H9 (cell line): ENCODE results near the gene PRDM13. TPM values are rescaled to one million over a fixed set of nuclear protein-coding genes. Genes with fewer than 3 reads are reported as not detected.

ENCODE experiments used
- DNase-seq: peaks from one replicate; pipeline ENCODE4 v3.0.0-alpha.2; 2017
- H2AFZ ChIP-seq: one replicate; pipeline ENCODE4 v1.6.1; 2013; ENCODE audit warnings: mild to moderate bottlenecking, low read length, control low read depth, moderate library complexity
- H2AK5ac ChIP-seq: 2 replicates; pipeline ENCODE4 v1.6.1; 2013; ENCODE audit warnings: low read length, control low read depth, mixed read lengths; ENCODE audit not compliant: insufficient read length
- H2BK120ac ChIP-seq: one replicate; pipeline ENCODE4 v1.6.1; 2013; ENCODE audit warnings: low read depth, mild to moderate bottlenecking, low read length, control low read depth, inconsistent platforms; ENCODE audit not compliant: poor library complexity, severe bottlenecking
- H2BK12ac ChIP-seq: 2 replicates; pipeline ENCODE4 v1.6.1; 2013; ENCODE audit warnings: low read length, control low read depth, mixed read lengths, low read depth; ENCODE audit not compliant: insufficient read length
- H2BK15ac ChIP-seq: 2 replicates; pipeline ENCODE4 v1.6.1; 2013; ENCODE audit warnings: low read depth, low read length, control low read depth
- H2BK20ac ChIP-seq: one replicate; pipeline ENCODE4 v1.6.1; 2013; ENCODE audit warnings: low read depth, mild to moderate bottlenecking, low read length, control low read depth, inconsistent platforms; ENCODE audit not compliant: poor library complexity, severe bottlenecking
- H2BK5ac ChIP-seq: 2 replicates; pipeline ENCODE4 v1.6.1; 2013; ENCODE audit warnings: low read length, control low read depth, mixed read lengths; ENCODE audit not compliant: insufficient read length
- H3K14ac ChIP-seq: 2 replicates; pipeline ENCODE4 v1.6.1; 2013; ENCODE audit warnings: low read length, control low read depth; ENCODE audit not compliant: insufficient read depth
- H3K18ac ChIP-seq: 2 replicates; pipeline ENCODE4 v1.6.1; 2013; ENCODE audit warnings: low read depth, mild to moderate bottlenecking, mixed read lengths, low read length, control low read depth; ENCODE audit not compliant: insufficient read length
- H3K23ac ChIP-seq: 2 replicates; pipeline ENCODE4 v1.6.1; 2013; ENCODE audit warnings: low read length, control low read depth, mixed read lengths, low read depth; ENCODE audit not compliant: insufficient read length
- H3K23me2 ChIP-seq: 2 replicates; pipeline ENCODE4 v1.6.1; 2013; ENCODE audit warnings: low read depth, mild to moderate bottlenecking, mixed read lengths, low read length, control low read depth; ENCODE audit not compliant: insufficient read length, poor library complexity, severe bottlenecking
- H3K27ac ChIP-seq: 2 replicates; pipeline ENCODE4 v1.5.1; 2013; ENCODE audit warnings: low read length, control low read depth, mixed read lengths, low read depth; ENCODE audit not compliant: insufficient read length
- H3K27me3 ChIP-seq: 2 replicates; pipeline ENCODE4 v1.6.1; 2013; ENCODE audit warnings: low read length, control low read depth, inconsistent platforms; ENCODE audit not compliant: insufficient read depth
- H3K4ac ChIP-seq: 2 replicates; pipeline ENCODE4 v1.6.1; 2013; ENCODE audit warnings: low read depth, mild to moderate bottlenecking, control low read depth, inconsistent platforms, low read length, moderate library complexity
- H3K4me1 ChIP-seq: 2 replicates; pipeline ENCODE4 v1.6.1; 2013; ENCODE audit warnings: low read length, control low read depth, inconsistent platforms; ENCODE audit not compliant: insufficient read depth
- H3K4me2 ChIP-seq: 2 replicates; pipeline ENCODE4 v1.6.1; 2013; ENCODE audit warnings: low read length, control low read depth, mixed read lengths; ENCODE audit not compliant: insufficient read length, insufficient read depth
- H3K56ac ChIP-seq: 2 replicates; pipeline ENCODE4 v1.6.1; 2013; ENCODE audit warnings: low read depth, mild to moderate bottlenecking, mixed read lengths, low read length, control low read depth; ENCODE audit not compliant: insufficient read length
- H3K79me1 ChIP-seq: 2 replicates; pipeline ENCODE4 v1.6.1; 2013; ENCODE audit warnings: low read depth, mild to moderate bottlenecking, moderate library complexity, low read length, control low read depth, inconsistent platforms; ENCODE audit not compliant: insufficient read depth, poor library complexity, severe bottlenecking
- H3K79me2 ChIP-seq: 2 replicates; pipeline ENCODE4 v1.6.1; 2013; ENCODE audit warnings: low read length, control low read depth, inconsistent platforms; ENCODE audit not compliant: insufficient read depth
- H3K9ac ChIP-seq: 2 replicates; pipeline ENCODE4 v1.6.1; 2013; ENCODE audit warnings: low read length, control low read depth, mixed read lengths; ENCODE audit not compliant: insufficient read length; ENCODE audit errors: extremely low read depth
- H3K9me3 ChIP-seq: one replicate; pipeline ENCODE4 v1.6.1; 2013; ENCODE audit warnings: low read depth, low read length, inconsistent platforms; ENCODE audit not compliant: control insufficient read depth
- H3T11ph ChIP-seq: one replicate; pipeline ENCODE4 v1.6.1; 2013; ENCODE audit warnings: mild to moderate bottlenecking, low read length, control low read depth, inconsistent platforms
- H4K20me1 ChIP-seq: one replicate; pipeline ENCODE4 v1.6.1; 2013; ENCODE audit not compliant: control insufficient read depth, insufficient read length, insufficient read depth
- H4K5ac ChIP-seq: 2 replicates; pipeline ENCODE4 v1.6.1; 2013; ENCODE audit warnings: low read depth, mild to moderate bottlenecking, mixed read lengths, low read length, control low read depth; ENCODE audit not compliant: insufficient read length
- H4K8ac ChIP-seq: replicated peaks from 2 replicates; pipeline ENCODE4 v1.6.1; 2013; ENCODE audit warnings: low read length, control low read depth, mixed read lengths, low read depth; ENCODE audit not compliant: insufficient read length
- H4K91ac ChIP-seq: 2 replicates; pipeline ENCODE4 v1.6.1; 2013; ENCODE audit warnings: low read depth, mild to moderate bottlenecking, moderate library complexity, mixed read lengths, low read length, control low read depth; ENCODE audit not compliant: insufficient read length
- H3K27ac Mint-ChIP-seq, 3 experiments: 2 replicates in 2 of 3; 3 replicates in 1 of 3; pipeline ENCODE4 v1.8.0; 2020 to 2021; ENCODE audit warnings: mixed read lengths in 3 of 3, mild to moderate bottlenecking in 1 of 3, moderate library complexity in 1 of 3
- H3K27me3 Mint-ChIP-seq: 2 replicates; pipeline ENCODE4 v1.8.0; 2021; ENCODE audit warnings: low read depth, mild to moderate bottlenecking, moderate library complexity, mixed read lengths
- H3K36me3 Mint-ChIP-seq, 3 experiments: 2 replicates in 2 of 3; 3 replicates in 1 of 3; pipeline ENCODE4 v1.8.0; 2020 to 2021; ENCODE audit warnings: low read depth in 3 of 3, mixed read lengths in 3 of 3; ENCODE audit not compliant: insufficient read depth in 1 of 3
- H3K4me1 Mint-ChIP-seq, 2 experiments: 2 replicates each; pipeline ENCODE4 v1.8.0; 2020; ENCODE audit warnings: mixed read lengths in 2 of 2
- H3K4me3 Mint-ChIP-seq, 2 experiments: 2 replicates in 1 of 2; 3 replicates in 1 of 2; pipeline ENCODE4 v1.8.0; 2020 to 2021; ENCODE audit warnings: mild to moderate bottlenecking in 2 of 2, mixed read lengths in 2 of 2, moderate library complexity in 1 of 2
- H3K9me3 Mint-ChIP-seq, 2 experiments: 2 replicates in 1 of 2; 3 replicates in 1 of 2; pipeline ENCODE4 v1.8.0; 2020; ENCODE audit warnings: mild to moderate bottlenecking in 2 of 2, mixed read lengths in 2 of 2, moderate library complexity in 1 of 2
- CTCF ChIP-seq: fragments of 200-600 bp; sonication (generic); conservative IDR thresholded peaks from 3 replicates; pipeline ENCODE4 v1.8.0; 2021; ENCODE audit warnings: antibody characterized with exemption, mild to moderate bottlenecking
- WGBS: extraction: QIAGEN DNeasy Blood & Tissue Kit; methylation state at CpG from one replicate; pipeline ENCODE4 v1.1.7; 2013; ENCODE audit warnings: missing lambda C conversion rate, low lambda C conversion rate, mixed read lengths; ENCODE audit not compliant: insufficient read length; ENCODE audit errors: extremely low coverage; 5-methylcytosine and 5-hydroxymethylcytosine counted together
- total RNA-seq: library from RNA; stranded (reverse); gene quantifications from 2 replicates; pipeline ENCODE4 v1.2.1, GENCODE V29; 2021

Gene PRDM13
- total RNA-seq, 1 experiment from 2014 or later: not detected

- DNase-seq: peak; percentile 54
- Mint-ChIP-seq H3K36me3 (no peaks in the 10 kb centered on the region), H3K4me1 (peaks cover 27 to 45% of the 10 kb centered on the region in 2 experiments), H3K27ac (no peak overlapping the region), H3K27me3 (peaks cover 100% of the 10 kb centered on the region), H3K9me3 (peaks cover 0 to 3% of the 10 kb centered on the region in 2 experiments; a peak in 1 of 5 replicates), H3K4me3 (peak overlapping the region in 1 of 2 experiments; percentile 69; a peak in 2 of 5 replicates)
- H3K56ac ChIP-seq: no peak overlapping the region
- H3K4me1 ChIP-seq: no peaks in the 10 kb centered on the region
- peak overlapping the region; percentile 46 for H3K4me2 ChIP-seq
- no peak overlapping the region for H3K4ac ChIP-seq
- no peaks in the 10 kb centered on the region for H4K20me1 ChIP-seq
- no peak overlapping the region for H2BK15ac ChIP-seq
- H3K79me2 ChIP-seq: no peaks in the 10 kb centered on the region
- no peak overlapping the region for H4K91ac ChIP-seq
- H2BK20ac ChIP-seq: no peak overlapping the region
- no peak overlapping the region for H2BK120ac ChIP-seq
- H2AK5ac ChIP-seq: no peak overlapping the region
- no peak for TF ChIP-seq CTCF
- no peaks in the 10 kb centered on the region for H3K23me2 ChIP-seq
- H2BK12ac ChIP-seq: no peak overlapping the region
- H3T11ph ChIP-seq: no peak overlapping the region
- no peak overlapping the region for H3K27ac ChIP-seq
- no CpG with 5 or more reads among the region's 31 CpGs for WGBS
- H4K5ac ChIP-seq: no peak overlapping the region
- no peak overlapping the region for H3K18ac ChIP-seq
- H3K9ac ChIP-seq: no peak overlapping the region
- H3K79me1 ChIP-seq: no peaks in the 10 kb centered on the region
- H2AFZ ChIP-seq: no peak overlapping the region
- H3K27me3 ChIP-seq: peaks cover 93% of the 10 kb centered on the region
- no peak overlapping the region for H3K23ac ChIP-seq
- no peaks in the 10 kb centered on the region for H3K9me3 ChIP-seq
- no peak overlapping the region for H2BK5ac ChIP-seq
- H3K14ac ChIP-seq: no peak overlapping the region
- no peak overlapping the region for H4K8ac ChIP-seq
Observed at GRCh38 chr6:99604166-99605073, 2.2 kb upstream of the PRDM13 start.
